ENCODE results near the gene MGLL.

The MGLL gene

GRCh38 chr3:127736801-127737539 lies 85.3 kb downstream of the MGLL start:
- DNase-seq = no peak

GRCh38 chr3:127735767-127736693 lies 86.3 kb downstream of the MGLL start:
- no peak for DNase-seq

GRCh38 chr3:127734754-127735473 lies 87.4 kb downstream of the MGLL start:
- DNase-seq = no peak

- no peak for DNase-seq
These were observed 88.1 kb downstream of the MGLL start for GRCh38 chr3:127734181-127734720.

GRCh38 chr3:127733781-127734180 lies 88.5 kb downstream of the MGLL start:
- DNase-seq = no peak

GRCh38 chr3:127732879-127733350 lies 89.4 kb downstream of the MGLL start:
- DNase-seq = no peak

GRCh38 chr3:127732303-127732702 lies 90.0 kb downstream of the MGLL start:
- no peak for DNase-seq

- no peak for DNase-seq
These were observed 90.6 kb downstream of the MGLL start for GRCh38 chr3:127731546-127732289.

- DNase-seq = no peak
These were observed 91.5 kb downstream of the MGLL start for GRCh38 chr3:127730666-127731295.

GRCh38 chr3:127730171-127730570 lies 92.1 kb downstream of the MGLL start:
- no peak for DNase-seq

GRCh38 chr3:127729556-127730056 lies 92.7 kb downstream of the MGLL start:
- peak; percentile 5 for DNase-seq

GRCh38 chr3:127728417-127729015 lies 93.8 kb downstream of the MGLL start:
- no peak for DNase-seq

- DNase-seq = no peak
These were observed 95.4 kb downstream of the MGLL start for GRCh38 chr3:127726894-127727293.

GRCh38 chr3:127723011-127723567 lies 99.2 kb downstream of the MGLL start:
- DNase-seq = no peak

GRCh38 chr3:127722091-127722784 lies 100.1 kb downstream of the MGLL start:
- no peak for DNase-seq

- DNase-seq = no peak
These were observed 101.1 kb downstream of the MGLL start for GRCh38 chr3:127720985-127721935.

GRCh38 chr3:127720161-127720823 lies 102.0 kb downstream of the MGLL start:
- DNase-seq = no peak

- DNase-seq = no peak
These were observed 102.9 kb downstream of the MGLL start for GRCh38 chr3:127719369-127719768.

Measured in CD4-positive, alpha-beta T cell treated with Interleukin-10 for 1 hour (primary cell).